Measurements from ENCODE around the gene SMIM35. TPM values are rescaled to one million over a fixed set of nuclear protein-coding genes. Genes with fewer than 3 reads are reported as not detected.

The SMIM35 gene
- total and polyA plus RNA-seq, 4 donors: 0.06 to 0.17 (median 0.11) TPM

DNA sequence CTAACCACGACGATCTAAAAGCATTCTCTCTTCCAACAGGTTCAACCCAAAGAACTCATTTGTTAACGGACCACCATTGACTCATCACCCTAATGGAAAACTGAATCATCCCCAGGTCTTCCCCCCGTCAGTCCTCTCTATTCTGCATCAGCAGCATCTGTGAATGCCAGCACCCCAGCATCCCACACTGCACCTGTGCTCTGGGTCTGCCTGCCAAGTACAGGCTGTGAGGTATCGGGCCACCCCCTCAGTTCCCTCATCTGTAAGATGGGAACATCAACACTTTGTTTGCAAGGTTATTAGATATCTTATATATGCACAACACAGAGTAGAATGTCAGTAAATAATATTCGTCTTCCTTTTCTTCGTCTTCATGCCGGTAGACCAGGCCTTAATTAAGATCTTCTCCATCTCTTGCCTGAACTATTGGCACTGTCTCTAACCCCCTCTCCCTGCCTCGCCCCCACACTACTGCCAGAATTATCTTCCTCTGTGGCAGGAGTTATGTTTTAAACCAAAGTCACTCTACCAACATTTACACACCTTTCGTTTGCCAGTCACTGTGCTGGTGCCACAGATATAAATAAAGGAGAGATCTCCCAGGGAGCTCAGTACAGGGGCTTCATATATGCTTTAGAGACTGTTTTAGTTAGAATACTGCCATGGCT lies 17.7 kb downstream of the SMIM35 start:
- whole genome bisulfite sequencing, 2 donors: 92 to 94% methylated on average over 10 of the region's 10 CpGs

DNA sequence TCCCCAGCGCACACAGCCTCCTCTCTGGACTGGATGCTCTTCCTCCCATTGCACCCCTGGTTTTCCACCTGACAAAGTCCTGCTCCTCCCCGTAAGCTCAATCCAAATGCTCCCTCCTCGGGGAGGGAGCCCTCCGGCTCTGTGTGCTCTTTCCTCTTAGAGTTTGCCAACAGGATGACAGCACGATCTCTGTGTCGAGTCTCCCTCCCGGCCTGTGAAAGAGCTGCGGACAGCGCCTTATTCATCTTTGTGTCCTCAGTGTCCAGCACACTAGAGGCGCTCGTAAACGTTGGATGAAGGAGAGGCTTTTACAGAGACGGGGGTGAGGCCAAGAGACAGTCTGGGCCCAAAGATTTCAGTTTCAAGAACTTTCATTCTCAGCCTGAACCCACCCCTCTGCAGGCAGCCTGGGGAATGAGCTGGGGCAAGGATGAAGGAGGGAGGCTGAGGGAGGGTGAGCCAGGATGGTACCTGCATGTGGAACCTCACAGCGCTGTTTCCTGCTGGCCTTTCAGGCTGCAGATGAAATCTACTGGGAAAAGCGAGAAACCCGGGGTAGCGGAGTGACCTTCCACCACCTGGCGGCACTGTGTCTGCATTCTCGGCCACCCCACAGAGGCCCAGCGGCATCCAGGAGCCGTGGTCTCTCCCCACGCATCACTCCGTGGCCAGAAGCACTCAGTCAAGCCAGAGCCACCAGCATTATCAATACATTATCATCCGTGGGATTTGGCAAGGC lies 18.4 kb downstream of the SMIM35 start:
- TF ChIP-seq, protein P1, sequence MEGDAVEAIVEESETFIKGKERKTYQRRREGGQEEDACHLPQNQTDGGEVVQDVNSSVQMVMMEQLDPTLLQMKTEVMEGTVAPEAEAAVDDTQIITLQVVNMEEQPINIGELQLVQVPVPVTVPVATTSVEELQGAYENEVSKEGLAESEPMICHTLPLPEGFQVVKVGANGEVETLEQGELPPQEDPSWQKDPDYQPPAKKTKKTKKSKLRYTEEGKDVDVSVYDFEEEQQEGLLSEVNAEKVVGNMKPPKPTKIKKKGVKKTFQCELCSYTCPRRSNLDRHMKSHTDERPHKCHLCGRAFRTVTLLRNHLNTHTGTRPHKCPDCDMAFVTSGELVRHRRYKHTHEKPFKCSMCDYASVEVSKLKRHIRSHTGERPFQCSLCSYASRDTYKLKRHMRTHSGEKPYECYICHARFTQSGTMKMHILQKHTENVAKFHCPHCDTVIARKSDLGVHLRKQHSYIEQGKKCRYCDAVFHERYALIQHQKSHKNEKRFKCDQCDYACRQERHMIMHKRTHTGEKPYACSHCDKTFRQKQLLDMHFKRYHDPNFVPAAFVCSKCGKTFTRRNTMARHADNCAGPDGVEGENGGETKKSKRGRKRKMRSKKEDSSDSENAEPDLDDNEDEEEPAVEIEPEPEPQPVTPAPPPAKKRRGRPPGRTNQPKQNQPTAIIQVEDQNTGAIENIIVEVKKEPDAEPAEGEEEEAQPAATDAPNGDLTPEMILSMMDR (IDR thresholded peaks at IDR 0.05; ENCODE audit: control extremely low read depth, extremely low read depth): no peak
- 74 to 80% methylated on average over 24 of the region's 24 CpGs for WGBS, 2 donors
- Histone ChIP-seq H3K9me3 (ENCODE audit: control insufficient read depth in 4 of 4, insufficient read depth in 3 of 4, low read length in 3 of 4) (no peaks in the 10 kb centered on the region), H3K4me1 (ENCODE audit: control insufficient read depth in 5 of 5, insufficient read depth in 5 of 5, low read length in 5 of 5) (no peaks in the 10 kb centered on the region), H3K9ac (ENCODE audit: insufficient read depth in 1 of 2, low read length in 2 of 2) (no peak overlapping the region), H3K36me3 (ENCODE audit: control insufficient read depth in 4 of 4, insufficient read depth in 4 of 4, low read length in 4 of 4) (no peaks in the 10 kb centered on the region), H3K27ac (ENCODE audit: low read depth in 1 of 2, low read length in 1 of 2) (no peak overlapping the region), H3K4me3 (no peak overlapping the region), H3K27me3 (ENCODE audit: control insufficient read depth in 3 of 3, insufficient read depth in 3 of 3, low read length in 2 of 3) (no peaks in the 10 kb centered on the region)
- ATAC-seq (ENCODE audit: insufficient read depth, low FRiP score): no peak
- DNase-seq: no peak

More for the DNA sequence above, 17.7 kb downstream of the SMIM35 start:
- Histone ChIP-seq H3K36me3 (ENCODE audit: control insufficient read depth in 4 of 4, insufficient read depth in 4 of 4, low read length in 4 of 4) (no peaks in the 10 kb centered on the region), H3K9ac (ENCODE audit: insufficient read depth in 1 of 2, low read length in 2 of 2) (no peak overlapping the region), H3K4me3 (no peak overlapping the region), H3K27me3 (ENCODE audit: control insufficient read depth in 3 of 3, insufficient read depth in 3 of 3, low read length in 2 of 3) (no peaks in the 10 kb centered on the region), H3K9me3 (ENCODE audit: control insufficient read depth in 4 of 4, insufficient read depth in 3 of 4, low read length in 3 of 4) (no peaks in the 10 kb centered on the region), H3K27ac (ENCODE audit: low read depth in 1 of 2, low read length in 1 of 2) (no peak overlapping the region), H3K4me1 (ENCODE audit: control insufficient read depth in 5 of 5, insufficient read depth in 5 of 5, low read length in 5 of 5) (no peaks in the 10 kb centered on the region)
- DNase-seq (no peak), ATAC-seq (ENCODE audit: insufficient read depth, low FRiP score) (no peak)
- TF ChIP-seq, protein P1 (IDR thresholded peaks at IDR 0.05; ENCODE audit: control extremely low read depth, extremely low read depth): no peak

DNA sequence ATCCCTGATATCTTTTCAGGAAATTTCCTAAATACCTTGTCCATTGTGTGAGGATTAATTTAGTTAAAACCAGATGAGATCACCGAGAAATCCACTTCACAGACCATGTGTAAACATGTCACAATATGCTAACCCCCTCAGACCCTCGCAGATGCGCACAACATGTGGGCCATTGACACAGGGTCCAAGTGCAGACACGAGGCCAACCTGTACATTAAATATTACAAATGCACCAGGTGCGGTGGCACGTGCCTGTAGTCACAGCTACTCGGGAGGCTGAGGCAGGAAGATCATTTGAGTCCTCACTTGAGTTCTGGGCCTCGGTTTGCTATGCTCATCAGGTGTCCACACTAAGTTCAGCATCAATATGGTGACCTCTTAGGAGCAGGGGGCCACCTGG lies 19.8 kb downstream of the SMIM35 start:
- H3K9ac ChIP-seq (ENCODE audit: insufficient read depth in 1 of 2, low read length in 2 of 2): no peak overlapping the region
- no peaks in the 10 kb centered on the region for H3K36me3 ChIP-seq (ENCODE audit: control insufficient read depth in 4 of 4, insufficient read depth in 4 of 4, low read length in 4 of 4)
- no peaks in the 10 kb centered on the region for H3K9me3 ChIP-seq (ENCODE audit: control insufficient read depth in 4 of 4, insufficient read depth in 3 of 4, low read length in 3 of 4)
- TF ChIP-seq, protein P1 (IDR thresholded peaks at IDR 0.05; ENCODE audit: control extremely low read depth, extremely low read depth): no peak
- no peaks in the 10 kb centered on the region for H3K4me1 ChIP-seq (ENCODE audit: control insufficient read depth in 5 of 5, insufficient read depth in 5 of 5, low read length in 5 of 5)
- H3K27ac ChIP-seq (ENCODE audit: low read depth in 1 of 2, low read length in 1 of 2): no peak overlapping the region
- no peak for ATAC-seq (ENCODE audit: insufficient read depth, low FRiP score)
- no peak for DNase-seq
- WGBS, 2 donors: 83 to 86% methylated on average over 8 of the region's 8 CpGs
- H3K27me3 ChIP-seq (ENCODE audit: control insufficient read depth in 3 of 3, insufficient read depth in 3 of 3, low read length in 2 of 3): no peaks in the 10 kb centered on the region
- H3K4me3 ChIP-seq: no peak overlapping the region

All from lung (tissue), 12 donors.